Right lobe of liver (tissue), 6 donors: ENCODE results near the gene STOX2. TPM values are rescaled to one million over a fixed set of nuclear protein-coding genes. Genes with fewer than 3 reads are reported as not detected.

ENCODE experiments used
- ATAC-seq, 4 donors: fragments of 200-7000 bp; cut with Tn5 transposase; one replicate each; pipeline ENCODE4 v1.9.1; 2020; ENCODE audit warnings: mild to moderate bottlenecking in 4 of 4, moderate library complexity in 4 of 4
- DNase-seq, 3 donors: peaks; one replicate each; pipeline ENCODE4 v3.0.0-alpha.2; 2020
- H3K27ac ChIP-seq, 3 donors: fragments of 200-600 bp; one replicate each; pipeline ENCODE4 v1.8.0; 2022
- H3K27me3 ChIP-seq, 2 donors: fragments of 200-600 bp; one replicate each; pipeline ENCODE4 v1.8.0; 2022
- H3K36me3 ChIP-seq, 4 donors: fragments of 200-600 bp; sonication (generic) in 1 of 4; one replicate each; pipeline versions ENCODE4 v1.5.1 to v1.8.0; 2017 to 2022; ENCODE audit warnings: control low read depth in 1 of 4
- H3K4me1 ChIP-seq, 4 donors: fragments of 200-600 bp; sonication (generic) in 1 of 4; one replicate each; pipeline versions ENCODE4 v1.5.1 to v1.8.0; 2017 to 2022; ENCODE audit warnings: control low read depth in 1 of 4
- H3K4me3 ChIP-seq, 3 donors: fragments of 200-600 bp; one replicate each; pipeline ENCODE4 v1.8.0; 2022
- H3K9me3 ChIP-seq, 4 donors: fragments of 200-600 bp; sonication (generic) in 1 of 4; one replicate each; pipeline versions ENCODE4 v1.5.1 to v1.8.0; 2017 to 2022; ENCODE audit warnings: control low read depth in 1 of 4
- CTCF ChIP-seq, 4 donors: fragments of 200-600 bp in 3 of 4; fragments of 450-650 bp in 1 of 4; IDR thresholded peaks; one replicate each; pipeline versions ENCODE4 v1.5.1 to v1.8.0; 2016 to 2022; ENCODE audit warnings: antibody characterized with exemption in 4 of 4, mild to moderate bottlenecking in 2 of 4
- POLR2A ChIP-seq: fragments of 450-650 bp; IDR thresholded peaks from one replicate; pipeline ENCODE4 v1.6.1; 2017; ENCODE audit warnings: antibody characterized with exemption, mild to moderate bottlenecking
- WGBS: methylation state at CpG from one replicate; pipeline ENCODE4 v1.1.6; 2018; ENCODE audit warnings: low coverage, low lambda C conversion rate; ENCODE audit not compliant: insufficient coverage; ENCODE audit errors: missing lambda C conversion rate; 5-methylcytosine and 5-hydroxymethylcytosine counted together
- intact Hi-C, 2 donors: fragments of 100-400 bp; cut with DNase I; formaldehyde crosslinking; loops; one replicate each; pipeline versions ENCODE4 v1.11.2 to v1.14.1; 2022
- total RNA-seq, 6 experiments: library from RNA; depleted of rRNA in 2 of 6; stranded (reverse); fragments of >200 nt in 2 of 6; fragmentation: NEBNext Ultra II Directional in 3 of 6; extraction: Animal tissue kit (Norgen Biotek cat#: 25700) in 3 of 6; gene quantifications; one replicate each; pipeline versions ENCODE4 v1.1.0 to v1.2.4, GENCODE V29; 2016 to 2023
- donor health status: DM: no; HTN: yes; CAD: no.
- donor health status: DM: no; HTN: no; CAD: no.
- donor health status: DM: no; HTN: no; CAD: no.
- donor health status: DM: no; HTN: yes; CAD: no.
- donor health status: DM: no; HTN: yes; CAD: no.

Gene STOX2
- total RNA-seq, 6 experiments from 2014 or later: 1.9 to 5.1 (median 3.2) TPM

- intact Hi-C loops: no loop called here
- no peak for TF ChIP-seq POLR2A
- TF ChIP-seq CTCF (IDR thresholded peaks at IDR 0.05): no peak
- 91% methylated on average over 6 of the region's 6 CpGs for WGBS
- Histone ChIP-seq H3K4me3 (no peak overlapping the region), H3K36me3 (no peaks in the 10 kb centered on the region), H3K27me3 (no peaks in the 10 kb centered on the region), H3K4me1 (peaks cover 0 to 9% (median 0%) of the 10 kb centered on the region in 4 donors), H3K9me3 (no peaks in the 10 kb centered on the region), H3K27ac (no peak overlapping the region)
- DNase-seq: no peak
- ATAC-seq: no peak
Measured at GRCh38 chr4:183903021-183903760, 1.9 kb upstream of the STOX2 start.

DNA sequence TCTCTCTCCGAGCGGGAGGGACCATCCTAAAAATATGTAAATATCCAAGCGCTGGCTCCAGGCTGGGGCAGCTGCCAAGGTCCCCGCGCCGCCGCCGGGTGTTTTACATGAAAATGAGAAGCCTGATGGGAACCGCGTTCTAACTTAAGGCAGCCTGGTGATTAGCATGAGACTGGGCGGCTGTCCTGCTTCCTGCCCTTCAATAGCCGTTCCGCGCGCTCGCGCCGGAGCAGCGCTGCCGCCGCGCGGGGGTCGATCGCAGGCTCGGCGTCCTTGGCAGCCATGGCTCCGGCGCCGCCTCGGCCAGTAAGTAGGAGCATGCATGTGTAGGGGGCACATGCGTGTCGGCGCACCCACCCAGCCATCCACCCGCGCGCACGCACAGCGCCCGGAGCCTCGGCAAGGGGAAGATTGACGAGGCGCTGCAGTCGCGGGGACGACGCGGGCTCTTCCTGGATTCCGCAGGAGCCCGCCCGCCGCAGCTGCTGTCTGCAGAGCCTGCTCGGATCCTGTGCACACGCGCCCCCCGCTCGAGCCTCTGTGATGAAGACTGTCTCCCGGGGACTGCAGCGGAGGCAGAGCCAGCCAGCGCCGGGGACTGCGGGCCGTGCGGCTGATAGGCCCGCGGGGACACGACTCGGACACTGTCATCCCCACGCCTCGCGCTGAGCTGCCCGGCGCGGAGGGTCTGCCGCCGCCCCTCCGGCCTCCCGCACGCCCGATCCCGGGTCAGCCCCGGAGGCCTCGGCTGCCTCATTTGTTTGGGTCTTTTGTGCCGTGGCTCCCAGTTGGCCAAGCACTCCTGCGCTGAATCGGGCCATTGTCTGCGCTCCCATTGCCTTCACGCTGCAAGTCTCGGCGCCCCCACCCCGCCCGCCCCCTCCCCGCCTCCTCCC, 734 bp downstream of the STOX2 start:
- Histone ChIP-seq H3K27ac (peak overlapping the region; percentile 6 to 69 (median 62)), H3K4me3 (peak overlapping the region; percentile 67 to 78 (median 77)), H3K4me1 (peaks cover 0 to 9% (median 0%) of the 10 kb centered on the region in 4 donors), H3K9me3 (no peaks in the 10 kb centered on the region), H3K36me3 (no peaks in the 10 kb centered on the region), H3K27me3 (no peaks in the 10 kb centered on the region)
- 0% methylated on average over 5 of the region's 93 CpGs for WGBS
- intact Hi-C loops: no loop called here
- ATAC-seq (peak; percentile 64 to 77 (median 72)), DNase-seq (peak; percentile 56 to 66 (median 65))
- TF ChIP-seq CTCF (IDR thresholded peaks at IDR 0.05) (no peak), POLR2A (no peak)

- no peaks in the 10 kb centered on the region for H3K27me3 ChIP-seq
- peak overlapping the region; percentile 67 to 78 (median 77) for H3K4me3 ChIP-seq
- ATAC-seq (no peak), DNase-seq (no peak)
- H3K36me3 ChIP-seq: no peaks in the 10 kb centered on the region
- no peak overlapping the region for H3K27ac ChIP-seq
- no peak for TF ChIP-seq POLR2A
- 0% methylated on average over 2 of the region's 25 CpGs for WGBS
- H3K4me1 ChIP-seq: peaks cover 0 to 9% (median 0%) of the 10 kb centered on the region in 4 donors
- intact Hi-C loops: no loop called here
- H3K9me3 ChIP-seq: no peaks in the 10 kb centered on the region
Measured at GRCh38 chr4:183906489-183906738, 1.3 kb downstream of the STOX2 start.

DNA sequence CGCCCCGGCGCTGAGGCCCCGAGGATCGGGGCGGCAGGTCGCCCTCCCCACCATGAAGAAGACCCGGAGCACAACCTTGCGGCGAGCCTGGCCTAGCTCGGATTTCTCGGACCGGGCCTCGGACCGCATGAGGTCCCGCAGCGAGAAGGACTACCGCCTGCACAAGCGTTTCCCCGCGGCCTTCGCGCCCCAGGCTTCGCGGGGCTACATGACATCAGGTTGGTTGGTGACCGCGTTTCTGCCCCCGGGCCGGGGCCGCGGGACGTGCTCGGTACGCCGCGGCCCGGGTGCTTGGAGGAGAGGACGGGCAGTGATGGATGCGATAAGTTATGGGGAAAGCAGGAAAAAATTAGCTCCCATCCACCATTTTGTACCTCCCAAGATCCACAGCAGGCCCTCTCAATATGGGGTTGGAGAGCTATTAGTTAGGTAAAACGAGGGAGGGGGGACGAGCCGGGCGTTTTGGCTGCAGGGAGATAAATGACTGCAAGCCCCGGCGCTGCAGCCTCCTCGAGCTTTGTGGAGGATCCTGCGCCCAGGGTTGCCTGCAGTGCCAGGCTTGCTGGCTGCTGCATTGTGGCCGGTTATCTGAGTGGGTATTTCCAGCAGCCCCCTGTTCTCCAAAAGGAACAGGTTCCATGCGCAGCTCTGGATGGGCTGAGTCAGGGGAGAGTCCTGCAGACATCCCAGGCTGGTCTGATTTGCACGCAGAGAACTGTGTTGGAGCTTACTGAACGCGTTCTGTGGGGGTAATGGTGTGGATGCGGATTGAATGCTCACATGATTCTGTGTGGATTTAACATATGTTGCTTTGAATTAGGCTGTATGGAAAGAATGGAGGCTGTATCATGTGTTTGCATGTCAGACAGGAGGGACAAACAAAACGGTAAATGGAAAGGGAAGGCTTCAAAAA, 1.9 kb downstream of the STOX2 start:
- ATAC-seq: peak in 3 of 4 donors; percentile 1 to 6 (median 2)
- no peaks in the 10 kb centered on the region for H3K36me3 ChIP-seq
- peaks cover 0 to 9% (median 0%) of the 10 kb centered on the region in 4 donors for H3K4me1 ChIP-seq
- WGBS: 19% methylated on average over 28 of the region's 54 CpGs
- no peaks in the 10 kb centered on the region for H3K27me3 ChIP-seq
- intact Hi-C loops: no loop called here
- no peaks in the 10 kb centered on the region for H3K9me3 ChIP-seq
- peak overlapping the region; percentile 67 to 78 (median 77) for H3K4me3 ChIP-seq
- peak in 1 of 3 donors; percentile 28 for DNase-seq
- no peak overlapping the region for H3K27ac ChIP-seq
- TF ChIP-seq CTCF (IDR thresholded peaks at IDR 0.05) (no peak), POLR2A (no peak)
